Loucy (cell line): ENCODE data around the gene FAM131C.

Experiments used
- H2AFZ ChIP-seq: fragments of 200-600 bp; sonication (generic); 2 replicates; pipeline ENCODE4 v1.6.0; 2016; ENCODE audit warnings: antibody characterized with exemption, mild to moderate bottlenecking, low read length, moderate library complexity
- H3F3A ChIP-seq: fragments of 200-600 bp; 2 replicates; pipeline ENCODE4 v1.6.0; 2016; ENCODE audit warnings: antibody characterized with exemption, low read depth, mild to moderate bottlenecking
- H3K27me3 ChIP-seq: fragments of 200-600 bp; sonication (generic); 2 replicates; pipeline ENCODE4 v1.6.1; 2014; ENCODE audit warnings: low read length, mild to moderate bottlenecking; ENCODE audit not compliant: insufficient read depth, poor library complexity, severe bottlenecking
- H3K36me3 ChIP-seq: fragments of 200-600 bp; sonication (generic); 2 replicates; pipeline ENCODE4 v1.6.1; 2016; ENCODE audit warnings: low read length; ENCODE audit not compliant: insufficient read depth
- H3K4me1 ChIP-seq: fragments of 200-600 bp; sonication (generic); 2 replicates; pipeline ENCODE4 v1.5.1; 2014; ENCODE audit warnings: low read length, mild to moderate bottlenecking; ENCODE audit not compliant: insufficient read depth, poor library complexity, severe bottlenecking
- H3K4me2 ChIP-seq: fragments of 200-600 bp; sonication (generic); 2 replicates; pipeline ENCODE4 v1.6.0; 2014; ENCODE audit warnings: antibody characterized with exemption, low read length, low read depth, mild to moderate bottlenecking; ENCODE audit not compliant: poor library complexity, severe bottlenecking
- H3K4me3 ChIP-seq: fragments of 200-600 bp; sonication (generic); 2 replicates; pipeline ENCODE4 v1.5.1; 2014; ENCODE audit warnings: low read length, mild to moderate bottlenecking, mixed read lengths; ENCODE audit not compliant: poor library complexity, severe bottlenecking
- H3K79me2 ChIP-seq: fragments of 200-600 bp; sonication (generic); 2 replicates; pipeline ENCODE4 v1.6.1; 2014; ENCODE audit warnings: low read length; ENCODE audit not compliant: insufficient read depth
- H3K9ac ChIP-seq: fragments of 200-600 bp; sonication (generic); 2 replicates; pipeline ENCODE4 v1.6.0; 2014; ENCODE audit warnings: mild to moderate bottlenecking, low read depth, low read length, moderate library complexity; ENCODE audit not compliant: poor library complexity, severe bottlenecking
- H3K9me2 ChIP-seq: fragments of 200-600 bp; sonication (generic); replicated peaks from 2 replicates; pipeline ENCODE4 v1.6.1; 2016; ENCODE audit warnings: low read depth, low read length, mixed read lengths
- H3K9me3 ChIP-seq: fragments of 200-600 bp; sonication (generic); 2 replicates; pipeline ENCODE4 v1.6.1; 2014; ENCODE audit warnings: mild to moderate bottlenecking, antibody characterized with exemption, low read length, low read depth; ENCODE audit not compliant: insufficient read depth
- H4K20me1 ChIP-seq: fragments of 200-600 bp; sonication (generic); 2 replicates; pipeline ENCODE4 v1.6.0; 2014; ENCODE audit warnings: antibody characterized with exemption, low read length, mild to moderate bottlenecking; ENCODE audit not compliant: insufficient read depth, poor library complexity, severe bottlenecking
- CTCF ChIP-seq: fragments of 200-600 bp; sonication (generic); conservative IDR thresholded peaks from 2 replicates; pipeline ENCODE4 v1.5.1; 2014; ENCODE audit warnings: mild to moderate bottlenecking, antibody characterized with exemption, low read length
- EZH2phosphoT487 ChIP-seq: fragments of 200-600 bp; IDR thresholded peaks from 2 replicates; pipeline ENCODE4 v1.6.1; 2018; ENCODE audit warnings: antibody characterized with exemption, mild to moderate bottlenecking, moderate library complexity, borderline replicate concordance

The FAM131C gene

GRCh38 chr1:16095447-16095846 is 22.0 kb upstream of the FAM131C start:
- H4K20me1 ChIP-seq = no peaks in the 10 kb centered on the region
- H3K9ac ChIP-seq = no peak overlapping the region
- no peaks in the 10 kb centered on the region for H3F3A ChIP-seq
- no peaks in the 10 kb centered on the region for H3K36me3 ChIP-seq
- H3K27me3 ChIP-seq = no peaks in the 10 kb centered on the region
- H3K9me2 ChIP-seq = no peaks in the 10 kb centered on the region
- H3K79me2 ChIP-seq = no peaks in the 10 kb centered on the region
- H3K4me1 ChIP-seq = no peaks in the 10 kb centered on the region
- TF ChIP-seq CTCF (no peak), EZH2phosphoT487 (no peak)
- H3K9me3 ChIP-seq = no peaks in the 10 kb centered on the region
- H2AFZ ChIP-seq = no peak overlapping the region
- no peak overlapping the region for H3K4me2 ChIP-seq
- no peak overlapping the region for H3K4me3 ChIP-seq

GRCh38 chr1:16094453-16095158 is 21.2 kb upstream of the FAM131C start:
- Histone ChIP-seq H3K4me3 (no peak overlapping the region), H3K9me2 (no peaks in the 10 kb centered on the region), H3K4me1 (no peaks in the 10 kb centered on the region), H4K20me1 (no peaks in the 10 kb centered on the region), H3K79me2 (no peaks in the 10 kb centered on the region), H3F3A (no peaks in the 10 kb centered on the region), H2AFZ (no peak overlapping the region), H3K9me3 (no peaks in the 10 kb centered on the region), H3K4me2 (no peak overlapping the region), H3K9ac (no peak overlapping the region), H3K27me3 (no peaks in the 10 kb centered on the region), H3K36me3 (no peaks in the 10 kb centered on the region)
- no peak for TF ChIP-seq EZH2phosphoT487
- TF ChIP-seq CTCF = no peak

GRCh38 chr1:16093611-16094010 is 20.2 kb upstream of the FAM131C start:
- H3K9ac ChIP-seq = no peak overlapping the region
- H3K9me2 ChIP-seq = no peaks in the 10 kb centered on the region
- H3K4me2 ChIP-seq = no peak overlapping the region
- H3K79me2 ChIP-seq = no peaks in the 10 kb centered on the region
- H3K36me3 ChIP-seq = no peaks in the 10 kb centered on the region
- no peaks in the 10 kb centered on the region for H3K27me3 ChIP-seq
- no peaks in the 10 kb centered on the region for H3K4me1 ChIP-seq
- TF ChIP-seq EZH2phosphoT487 (no peak), CTCF (no peak)
- H4K20me1 ChIP-seq = no peaks in the 10 kb centered on the region
- H3K9me3 ChIP-seq = no peaks in the 10 kb centered on the region
- H3K4me3 ChIP-seq = no peak overlapping the region
- H3F3A ChIP-seq = no peaks in the 10 kb centered on the region
- no peak overlapping the region for H2AFZ ChIP-seq
